ENCODE data around the gene CPN1.
"Not testable (repeated sequence)": the region's sequence is repeated elsewhere in the genome, so short reads cannot be mapped to it uniquely, and the experiment has no call there.

Gene CPN1

GRCh38 chr10:100085596-100085995 is 3.9 kb upstream of the CPN1 start:
- Mint-ChIP-seq H3K4me1 (no peaks in the 10 kb centered on the region), H3K4me3 (no peak overlapping the region), H3K36me3 (ENCODE audit: low read depth) (no peaks in the 10 kb centered on the region), H3K9me3 (peaks cover 4% of the 10 kb centered on the region), H3K27ac (no peak overlapping the region), H3K27me3 (ENCODE audit: low read depth, poor library complexity) (peaks cover 27% of the 10 kb centered on the region)
- TF ChIP-seq CTCF (IDR thresholded peaks at IDR 0.05) = no peak
- DNase-seq = no peak

GRCh38 chr10:100083623-100084022 is 2.0 kb upstream of the CPN1 start:
- no peaks in the 10 kb centered on the region for H3K36me3 Mint-ChIP-seq (ENCODE audit: low read depth)
- TF ChIP-seq CTCF (IDR thresholded peaks at IDR 0.05) = no peak
- DNase-seq = no peak
- no peak overlapping the region for H3K27ac Mint-ChIP-seq
- H3K4me1 Mint-ChIP-seq = no peaks in the 10 kb centered on the region
- no peak overlapping the region for H3K4me3 Mint-ChIP-seq
- H3K27me3 Mint-ChIP-seq (ENCODE audit: low read depth, poor library complexity) = peaks cover 29% of the 10 kb centered on the region
- no peaks in the 10 kb centered on the region for H3K9me3 Mint-ChIP-seq

- H3K9me3 Mint-ChIP-seq; DNase-seq; H3K4me3 Mint-ChIP-seq; H3K36me3 Mint-ChIP-seq (ENCODE audit: low read depth); H3K4me1 Mint-ChIP-seq; H3K27ac Mint-ChIP-seq: not testable (repeated sequence)
- peaks cover 20% of the 10 kb centered on the region for H3K27me3 Mint-ChIP-seq (ENCODE audit: low read depth, poor library complexity)
These were observed 607 bp upstream of the CPN1 start for GRCh38 chr10:100082276-100082675.

- peaks cover 17% of the 10 kb centered on the region for H3K27me3 Mint-ChIP-seq (ENCODE audit: low read depth, poor library complexity)
These were observed 4.9 kb downstream of the CPN1 start for GRCh38 chr10:100076750-100077149.

GRCh38 chr10:100075426-100076220 is 6.0 kb downstream of the CPN1 start:
- Mint-ChIP-seq H3K9me3 (no peaks in the 10 kb centered on the region), H3K27ac (no peak overlapping the region), H3K4me1 (no peaks in the 10 kb centered on the region), H3K27me3 (ENCODE audit: low read depth, poor library complexity) (peaks cover 12% of the 10 kb centered on the region), H3K4me3 (no peak overlapping the region), H3K36me3 (ENCODE audit: low read depth) (no peaks in the 10 kb centered on the region)
- no peak for DNase-seq
- no peak for TF ChIP-seq CTCF (IDR thresholded peaks at IDR 0.05)

More at GRCh38 chr10:100076750-100077149, 4.9 kb downstream of the CPN1 start:
- Mint-ChIP-seq H3K4me3 (no peak overlapping the region), H3K36me3 (ENCODE audit: low read depth) (no peaks in the 10 kb centered on the region), H3K27ac (no peak overlapping the region), H3K9me3 (no peaks in the 10 kb centered on the region), H3K4me1 (no peaks in the 10 kb centered on the region)
- TF ChIP-seq CTCF (IDR thresholded peaks at IDR 0.05) = no peak
- DNase-seq = no peak

GRCh38 chr10:100072514-100072913 is 9.2 kb downstream of the CPN1 start:
- Mint-ChIP-seq H3K27me3 (ENCODE audit: low read depth, poor library complexity) (peaks cover 10% of the 10 kb centered on the region), H3K4me1 (no peaks in the 10 kb centered on the region), H3K27ac (no peak overlapping the region), H3K4me3 (no peak overlapping the region), H3K9me3 (no peaks in the 10 kb centered on the region), H3K36me3 (ENCODE audit: low read depth) (no peaks in the 10 kb centered on the region)
- no peak for DNase-seq
- TF ChIP-seq CTCF (IDR thresholded peaks at IDR 0.05) = no peak
